ENCODE results near the gene CCL27. TPM values are rescaled to one million over a fixed set of nuclear protein-coding genes. Genes with fewer than 3 reads are reported as not detected.

The CCL27 gene
- total RNA-seq, 1 experiment from 2014 or later, result not detected

DNA sequence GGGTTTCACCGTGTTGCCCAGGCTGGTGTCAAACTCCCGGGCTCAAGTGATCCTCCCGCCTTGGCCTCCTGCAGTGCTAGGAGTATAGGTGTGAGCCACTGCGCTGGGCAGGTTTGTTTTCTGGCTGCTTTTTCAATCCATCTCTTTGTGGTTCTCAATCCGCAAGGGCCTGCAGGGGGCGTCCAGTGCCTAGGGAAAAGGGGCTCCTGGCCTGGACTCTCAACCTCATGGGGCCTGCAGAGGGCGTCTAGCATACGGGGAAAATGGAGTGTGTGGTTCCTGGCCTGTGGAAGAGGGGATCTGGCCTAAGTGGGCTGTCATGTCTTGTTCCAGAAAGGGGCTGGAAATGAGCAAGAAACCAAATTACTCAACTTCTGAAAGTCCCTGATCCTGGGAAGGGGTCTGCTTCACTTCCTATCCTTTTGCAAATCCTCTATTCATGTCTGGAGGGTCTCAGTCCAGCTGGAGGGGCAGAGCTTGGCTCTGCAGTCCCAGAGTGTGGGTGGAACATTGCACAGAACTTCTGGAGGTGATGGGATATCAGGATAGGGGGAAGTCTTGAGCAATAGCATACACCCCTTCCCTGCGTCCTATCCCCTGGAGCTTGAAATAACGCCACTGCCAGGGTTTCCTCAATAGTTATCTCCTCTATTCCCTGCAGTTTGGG, 12.7 kb upstream of the CCL27 start:
- H3K4me3 Mint-ChIP-seq (ENCODE audit: unreplicated experiment), result no peak overlapping the region
- H3K4me1 ChIP-seq, result no peaks in the 10 kb centered on the region
- no peaks in the 10 kb centered on the region for H3K4me1 Mint-ChIP-seq (ENCODE audit: low read depth, unreplicated experiment)
- H3K9me3 Mint-ChIP-seq (ENCODE audit: unreplicated experiment), result no peaks in the 10 kb centered on the region
- intact Hi-C loops (cut with micrococcal nuclease; ENCODE audit: unreplicated experiment), result loop anchor here (1.0 kb wide), 1 partner anchor 27 kb away; no protein-coding TSS in a partner anchor
- H3K9me3 ChIP-seq, result no peaks in the 10 kb centered on the region; the same call in 1 of the 2 replicates
- POLR2A ChIA-PET, result no interaction called here
- TF ChIP-seq, protein P1, sequence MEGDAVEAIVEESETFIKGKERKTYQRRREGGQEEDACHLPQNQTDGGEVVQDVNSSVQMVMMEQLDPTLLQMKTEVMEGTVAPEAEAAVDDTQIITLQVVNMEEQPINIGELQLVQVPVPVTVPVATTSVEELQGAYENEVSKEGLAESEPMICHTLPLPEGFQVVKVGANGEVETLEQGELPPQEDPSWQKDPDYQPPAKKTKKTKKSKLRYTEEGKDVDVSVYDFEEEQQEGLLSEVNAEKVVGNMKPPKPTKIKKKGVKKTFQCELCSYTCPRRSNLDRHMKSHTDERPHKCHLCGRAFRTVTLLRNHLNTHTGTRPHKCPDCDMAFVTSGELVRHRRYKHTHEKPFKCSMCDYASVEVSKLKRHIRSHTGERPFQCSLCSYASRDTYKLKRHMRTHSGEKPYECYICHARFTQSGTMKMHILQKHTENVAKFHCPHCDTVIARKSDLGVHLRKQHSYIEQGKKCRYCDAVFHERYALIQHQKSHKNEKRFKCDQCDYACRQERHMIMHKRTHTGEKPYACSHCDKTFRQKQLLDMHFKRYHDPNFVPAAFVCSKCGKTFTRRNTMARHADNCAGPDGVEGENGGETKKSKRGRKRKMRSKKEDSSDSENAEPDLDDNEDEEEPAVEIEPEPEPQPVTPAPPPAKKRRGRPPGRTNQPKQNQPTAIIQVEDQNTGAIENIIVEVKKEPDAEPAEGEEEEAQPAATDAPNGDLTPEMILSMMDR (IDR thresholded peaks at IDR 0.05; ENCODE audit: insufficient read depth in 1 of 2, low read depth in 1 of 2, low read length in 1 of 2, severe bottlenecking in 1 of 2, unreplicated experiment in 1 of 2), result peak; percentile 92 to 99
- DNase-seq, result peak; percentile 85 to 88
- no peaks in the 10 kb centered on the region for H3K36me3 Mint-ChIP-seq (ENCODE audit: insufficient read depth, unreplicated experiment)
- no peaks in the 10 kb centered on the region for H3K27me3 Mint-ChIP-seq (ENCODE audit: insufficient read depth, unreplicated experiment)
- no peaks in the 10 kb centered on the region for H3K27me3 ChIP-seq (replicated peaks; ENCODE audit: control insufficient read depth, insufficient read depth, low read length)
- no peaks in the 10 kb centered on the region for H3K36me3 ChIP-seq (ENCODE audit: control insufficient read depth, insufficient read depth, low read length)
- H3K27ac Mint-ChIP-seq (ENCODE audit: unreplicated experiment), result no peak overlapping the region
- CTCF ChIA-PET, result interaction anchor here (0.6 to 2.9 kb wide), 4 partner anchors 26 to 1886 kb away, joined by 3 to 25 read pairs (median 5); no protein-coding TSS in a partner anchor
- no TSS peak for BruUV-seq (replicated peaks)
- no peak overlapping the region for H3K4me3 ChIP-seq (ENCODE audit: low read depth, low read length)

DNA sequence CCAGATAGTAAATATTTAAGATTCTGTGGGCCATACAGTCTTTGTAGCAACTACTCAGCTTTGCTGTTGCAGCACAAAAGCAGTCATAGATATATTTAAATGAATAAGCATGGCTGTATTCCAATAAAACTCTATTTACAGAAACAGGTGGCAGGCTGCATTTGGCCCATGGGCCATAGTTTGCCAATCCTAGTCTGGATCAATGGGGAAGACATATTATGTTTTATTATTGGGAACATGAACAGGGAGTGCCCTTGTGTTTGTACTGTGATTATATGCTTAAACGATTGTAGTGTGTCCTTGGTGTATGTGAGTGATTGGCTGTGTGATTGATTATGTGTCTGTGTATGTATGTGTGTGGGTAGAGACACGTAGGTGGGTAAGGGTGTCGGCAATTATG, 12.0 kb upstream of the CCL27 start:
- DNase-seq, result no peak
- no peaks in the 10 kb centered on the region for H3K9me3 Mint-ChIP-seq (ENCODE audit: unreplicated experiment)
- POLR2A ChIA-PET, result no interaction called here
- no peaks in the 10 kb centered on the region for H3K4me1 Mint-ChIP-seq (ENCODE audit: low read depth, unreplicated experiment)
- CTCF ChIA-PET, result interaction anchor here (0.5 to 2.9 kb wide), 2 partner anchors 28 to 397 kb away, joined by 5 to 25 read pairs; no protein-coding TSS in a partner anchor
- no peak overlapping the region for H3K4me3 Mint-ChIP-seq (ENCODE audit: unreplicated experiment)
- H3K4me1 ChIP-seq, result no peaks in the 10 kb centered on the region
- BruUV-seq (replicated peaks), result no TSS peak
- H3K27ac Mint-ChIP-seq (ENCODE audit: unreplicated experiment), result no peak overlapping the region
- TF ChIP-seq, protein P1 (IDR thresholded peaks at IDR 0.05; ENCODE audit: insufficient read depth in 1 of 2, low read depth in 1 of 2, low read length in 1 of 2, severe bottlenecking in 1 of 2, unreplicated experiment in 1 of 2), result no peak
- no peaks in the 10 kb centered on the region for H3K36me3 Mint-ChIP-seq (ENCODE audit: insufficient read depth, unreplicated experiment)
- intact Hi-C loops (cut with micrococcal nuclease; ENCODE audit: unreplicated experiment), result no loop called here
- H3K27me3 ChIP-seq (replicated peaks; ENCODE audit: control insufficient read depth, insufficient read depth, low read length), result no peaks in the 10 kb centered on the region
- no peaks in the 10 kb centered on the region for H3K27me3 Mint-ChIP-seq (ENCODE audit: insufficient read depth, unreplicated experiment)
- H3K9me3 ChIP-seq, result no peaks in the 10 kb centered on the region; the same call in 1 of the 2 replicates
- H3K4me3 ChIP-seq (ENCODE audit: low read depth, low read length), result no peak overlapping the region
- no peaks in the 10 kb centered on the region for H3K36me3 ChIP-seq (ENCODE audit: control insufficient read depth, insufficient read depth, low read length)

DNA sequence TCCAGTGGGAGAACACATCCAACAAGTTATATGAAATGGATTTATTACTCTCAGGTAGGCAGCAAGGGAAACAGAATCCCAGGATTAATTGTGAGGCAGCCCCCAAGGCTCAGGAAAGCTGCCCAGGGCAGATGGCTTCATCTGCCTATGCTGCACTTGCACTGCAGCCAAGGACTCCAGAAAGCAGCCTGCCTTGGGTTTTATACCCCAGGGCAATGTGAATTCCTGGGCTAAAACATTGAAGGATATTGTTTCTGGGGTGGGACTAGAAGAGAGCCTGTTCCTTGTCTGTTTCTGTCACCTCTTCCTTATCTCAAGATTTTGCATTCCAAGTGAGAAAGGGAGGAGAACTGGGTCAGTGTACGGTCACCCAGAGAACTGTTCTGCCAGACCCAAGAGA, 8.8 kb upstream of the CCL27 start:
- Histone ChIP-seq H3K36me3 (ENCODE audit: control insufficient read depth, insufficient read depth, low read length) (no peaks in the 10 kb centered on the region), H3K27me3 (replicated peaks; ENCODE audit: control insufficient read depth, insufficient read depth, low read length) (no peaks in the 10 kb centered on the region), H3K4me3 (ENCODE audit: low read depth, low read length) (no peak overlapping the region), H3K4me1 (no peaks in the 10 kb centered on the region), H3K9me3 (no peaks in the 10 kb centered on the region; the same call in 1 of the 2 replicates)
- no TSS peak for BruUV-seq (replicated peaks)
- CTCF ChIA-PET, result no interaction called here
- H3K27me3 Mint-ChIP-seq (ENCODE audit: insufficient read depth, unreplicated experiment), result no peaks in the 10 kb centered on the region
- H3K36me3 Mint-ChIP-seq (ENCODE audit: insufficient read depth, unreplicated experiment), result no peaks in the 10 kb centered on the region
- no peak overlapping the region for H3K4me3 Mint-ChIP-seq (ENCODE audit: unreplicated experiment)
- intact Hi-C loops (cut with micrococcal nuclease; ENCODE audit: unreplicated experiment), result no loop called here
- no peaks in the 10 kb centered on the region for H3K4me1 Mint-ChIP-seq (ENCODE audit: low read depth, unreplicated experiment)
- DNase-seq, result no peak
- TF ChIP-seq, protein P1 (IDR thresholded peaks at IDR 0.05; ENCODE audit: insufficient read depth in 1 of 2, low read depth in 1 of 2, low read length in 1 of 2, severe bottlenecking in 1 of 2, unreplicated experiment in 1 of 2), result no peak
- POLR2A ChIA-PET, result no interaction called here
- no peaks in the 10 kb centered on the region for H3K9me3 Mint-ChIP-seq (ENCODE audit: unreplicated experiment)
- no peak overlapping the region for H3K27ac Mint-ChIP-seq (ENCODE audit: unreplicated experiment)

Measured in Caco-2 (cell line).